ENCODE data around the gene IFT25.

Gene IFT25

GRCh38 chr1:53957194-53957818 lies 11.8 kb upstream of the IFT25 start:
- no peak for DNase-seq (ENCODE audit: low read depth in 2 of 2)

GRCh38 chr1:53956308-53957168 lies 11.0 kb upstream of the IFT25 start:
- DNase-seq (ENCODE audit: low read depth in 2 of 2) = no peak

GRCh38 chr1:53954128-53954527 lies 8.6 kb upstream of the IFT25 start:
- DNase-seq (ENCODE audit: low read depth in 2 of 2) = no peak

DNA sequence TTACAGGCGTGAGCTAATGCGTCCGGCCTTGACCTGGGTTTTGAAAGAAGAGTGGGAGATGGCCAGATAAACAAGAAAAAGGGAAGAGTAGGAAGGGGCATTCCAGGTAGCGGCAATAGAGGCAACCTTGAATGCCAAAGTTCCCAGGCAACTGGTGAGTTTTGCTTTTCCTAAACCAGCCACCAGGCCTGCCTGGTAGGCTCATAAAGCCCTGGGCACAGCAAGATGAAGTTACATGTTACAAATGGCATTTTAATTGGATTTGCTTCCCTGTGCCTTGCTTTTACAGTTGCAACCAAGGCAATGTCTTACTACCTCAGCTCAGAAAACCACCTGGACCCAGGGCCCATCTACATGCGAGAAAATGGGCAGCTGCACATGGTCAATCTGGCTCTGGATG lies 6.2 kb upstream of the IFT25 start:
- DNase-seq (ENCODE audit: low read depth in 2 of 2) = no peak

- no peak for DNase-seq (ENCODE audit: low read depth in 2 of 2)
Observed at GRCh38 chr1:53949023-53949990, 3.8 kb upstream of the IFT25 start.

DNA sequence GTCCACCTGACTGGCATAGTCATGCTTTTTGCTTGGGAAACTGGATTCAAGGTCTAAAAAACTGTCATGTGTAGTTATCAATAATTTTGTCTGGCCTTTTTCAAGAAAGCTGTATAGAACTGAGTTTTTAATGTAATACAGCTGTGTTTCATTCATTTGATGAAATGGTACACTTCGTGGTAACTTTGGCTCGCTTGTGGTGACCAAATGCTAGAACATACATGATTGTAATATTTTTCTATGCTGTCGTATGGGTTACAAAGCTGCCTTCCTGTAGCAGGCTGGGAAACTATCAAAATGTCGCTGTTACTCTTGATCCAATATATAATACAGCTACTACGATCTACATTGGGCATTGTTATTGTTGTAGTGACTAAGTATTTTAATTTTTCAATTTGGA lies 2.8 kb upstream of the IFT25 start:
- no peak for DNase-seq (ENCODE audit: low read depth in 2 of 2)

- no peak for DNase-seq (ENCODE audit: low read depth in 2 of 2)
Observed at GRCh38 chr1:53947172-53947907, 1.8 kb upstream of the IFT25 start.

- no peak for DNase-seq (ENCODE audit: low read depth in 2 of 2)
Observed at GRCh38 chr1:53946252-53947171, 1.0 kb upstream of the IFT25 start, which contains the start of gene LRRC42. TSS of gene LRRC42 (plus strand) at chr1:53946350. CDS start at chr1:53952000, 5,650 bp downstream.

DNA sequence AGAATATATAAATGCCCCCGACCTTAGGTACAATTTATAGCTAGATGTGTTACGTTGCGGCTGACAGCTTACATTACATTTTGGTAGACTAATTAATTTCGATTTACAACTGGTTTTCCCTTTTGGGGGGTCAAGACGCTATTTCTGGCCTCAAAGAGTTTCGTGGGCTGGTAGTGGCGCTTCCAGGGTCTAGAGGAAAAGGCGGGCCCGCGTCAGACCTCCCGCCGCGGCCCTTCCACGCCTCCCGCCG lies 391 bp downstream of the IFT25 start:
- no peak for DNase-seq (ENCODE audit: low read depth in 2 of 2)

- DNase-seq (ENCODE audit: low read depth in 2 of 2) = no peak
Observed at GRCh38 chr1:53944469-53945182, 873 bp downstream of the IFT25 start.

GRCh38 chr1:53943490-53944043 lies 1.9 kb downstream of the IFT25 start:
- DNase-seq (ENCODE audit: low read depth in 2 of 2) = no peak

GRCh38 chr1:53943090-53943489 lies 2.4 kb downstream of the IFT25 start:
- no peak for DNase-seq (ENCODE audit: low read depth in 2 of 2)

DNA sequence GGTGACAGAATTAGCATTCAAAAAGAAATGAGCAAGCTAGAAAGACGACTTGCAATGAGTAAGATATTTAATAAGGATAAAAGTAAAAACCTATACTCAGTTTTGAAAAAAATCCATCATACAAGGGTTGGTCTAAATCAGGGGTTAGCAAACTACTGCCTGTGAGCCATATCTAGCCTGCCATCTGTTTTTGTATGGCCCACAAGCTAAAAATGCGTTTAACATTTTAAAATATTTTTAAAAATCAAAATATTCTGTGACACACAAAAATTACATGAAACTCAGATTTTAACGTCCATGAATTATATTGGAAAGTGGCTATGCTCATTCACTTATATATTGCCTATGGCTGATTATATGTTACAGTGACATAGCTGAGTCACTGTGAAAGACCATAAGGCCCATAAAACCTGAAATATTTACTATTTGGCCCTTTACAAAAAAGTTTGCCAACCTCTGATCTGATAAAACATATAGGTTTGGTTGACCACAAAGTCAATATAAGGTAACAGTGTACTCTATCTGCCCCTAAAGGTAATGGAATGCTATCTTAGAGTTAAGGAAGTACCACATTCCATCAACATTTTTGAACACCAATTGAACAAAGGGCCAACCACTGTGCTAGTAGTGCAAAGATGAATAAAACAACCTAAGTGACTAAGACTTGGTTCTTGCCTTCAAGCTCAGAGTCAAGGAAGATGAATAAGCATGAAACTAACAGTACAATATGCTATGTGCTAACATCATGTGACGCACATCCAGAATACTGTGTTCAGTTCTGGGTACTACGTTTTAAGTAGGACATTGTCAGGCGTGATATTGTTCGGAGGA lies 3.2 kb downstream of the IFT25 start:
- DNase-seq (ENCODE audit: low read depth in 2 of 2) = no peak

- no peak for DNase-seq (ENCODE audit: low read depth in 2 of 2)
Observed at GRCh38 chr1:53938136-53938830, 7.2 kb downstream of the IFT25 start.

GRCh38 chr1:53936430-53936829 lies 9.1 kb downstream of the IFT25 start:
- no peak for DNase-seq (ENCODE audit: low read depth in 2 of 2)

GRCh38 chr1:53934170-53934765 lies 11.2 kb downstream of the IFT25 start:
- DNase-seq (ENCODE audit: low read depth in 2 of 2) = no peak

DNA sequence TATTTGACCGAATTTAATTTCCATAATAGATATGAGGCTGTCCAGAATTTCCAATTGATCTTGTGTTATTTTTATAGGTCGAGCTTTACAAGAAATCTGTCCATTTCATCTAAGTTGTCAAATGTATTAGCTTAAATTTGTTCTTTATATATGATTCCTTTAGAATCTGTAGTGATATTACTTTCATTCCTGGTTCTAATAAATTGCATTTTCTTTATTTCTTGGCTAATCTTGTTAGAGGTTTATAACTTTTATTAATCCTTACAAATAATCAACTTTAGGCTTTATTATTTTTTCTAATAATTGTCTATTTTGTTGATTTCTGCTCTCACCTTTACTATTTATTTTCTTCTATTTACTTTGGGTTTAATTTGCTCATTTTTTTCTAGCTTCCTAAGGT lies 14.0 kb downstream of the IFT25 start:
- DNase-seq (ENCODE audit: low read depth in 2 of 2) = no peak

GRCh38 chr1:53930932-53931331 lies 14.6 kb downstream of the IFT25 start:
- no peak for DNase-seq (ENCODE audit: low read depth in 2 of 2)

Data from stimulated activated CD8-positive, alpha-beta memory T cell treated with anti-CD3 and anti-CD28 coated beads, Interleukin-15, amount 100 ng/mL, for 48 hours (primary cell).